Measurements from ENCODE around the gene ARHGAP24. TPM values are rescaled to one million over a fixed set of nuclear protein-coding genes. Genes with fewer than 3 reads are reported as not detected.

ARHGAP24 gene
- total RNA-seq, 1 donor from 2014 or later, result 17.8 TPM

- Mint-ChIP-seq H3K4me3 (ENCODE audit: low read depth) (no peak overlapping the region), H3K4me1 (ENCODE audit: low read depth) (peaks cover 5% of the 10 kb centered on the region), H3K36me3 (ENCODE audit: insufficient read depth) (no peaks in the 10 kb centered on the region), H3K27ac (no peak overlapping the region), H3K27me3 (no peaks in the 10 kb centered on the region), H3K9me3 (ENCODE audit: low read depth) (no peaks in the 10 kb centered on the region)
- DNase-seq (ENCODE audit: low spot score, unreplicated experiment), result no peak
- no peak for TF ChIP-seq CTCF (IDR thresholded peaks at IDR 0.05; ENCODE audit: unreplicated experiment)
Observed at GRCh38 chr4:85725721-85726170, 250.8 kb downstream of the ARHGAP24 start.

GRCh38 chr4:85726555-85726954 is 251.6 kb downstream of the ARHGAP24 start:
- no peak for DNase-seq (ENCODE audit: low spot score, unreplicated experiment)
- Mint-ChIP-seq H3K4me1 (ENCODE audit: low read depth) (peaks cover 8% of the 10 kb centered on the region), H3K36me3 (ENCODE audit: insufficient read depth) (no peaks in the 10 kb centered on the region), H3K9me3 (ENCODE audit: low read depth) (no peaks in the 10 kb centered on the region), H3K4me3 (ENCODE audit: low read depth) (no peak overlapping the region), H3K27me3 (no peaks in the 10 kb centered on the region), H3K27ac (no peak overlapping the region)
- no peak for TF ChIP-seq CTCF (IDR thresholded peaks at IDR 0.05; ENCODE audit: unreplicated experiment)

GRCh38 chr4:85728464-85728863 is 253.5 kb downstream of the ARHGAP24 start:
- H3K4me1 Mint-ChIP-seq (ENCODE audit: low read depth), result peaks cover 10% of the 10 kb centered on the region
- no peak overlapping the region for H3K4me3 Mint-ChIP-seq (ENCODE audit: low read depth)
- no peak for DNase-seq (ENCODE audit: low spot score, unreplicated experiment)
- no peaks in the 10 kb centered on the region for H3K36me3 Mint-ChIP-seq (ENCODE audit: insufficient read depth)
- no peaks in the 10 kb centered on the region for H3K27me3 Mint-ChIP-seq
- no peak for TF ChIP-seq CTCF (IDR thresholded peaks at IDR 0.05; ENCODE audit: unreplicated experiment)
- no peak overlapping the region for H3K27ac Mint-ChIP-seq
- H3K9me3 Mint-ChIP-seq (ENCODE audit: low read depth), result no peaks in the 10 kb centered on the region

- peaks cover 10% of the 10 kb centered on the region for H3K4me1 Mint-ChIP-seq (ENCODE audit: low read depth)
- no peak overlapping the region for H3K27ac Mint-ChIP-seq
- no peak for DNase-seq (ENCODE audit: low spot score, unreplicated experiment)
- no peaks in the 10 kb centered on the region for H3K9me3 Mint-ChIP-seq (ENCODE audit: low read depth)
- H3K27me3 Mint-ChIP-seq, result no peaks in the 10 kb centered on the region
- no peak for TF ChIP-seq CTCF (IDR thresholded peaks at IDR 0.05; ENCODE audit: unreplicated experiment)
- H3K4me3 Mint-ChIP-seq (ENCODE audit: low read depth), result no peak overlapping the region
- no peaks in the 10 kb centered on the region for H3K36me3 Mint-ChIP-seq (ENCODE audit: insufficient read depth)
Observed at GRCh38 chr4:85732124-85732523, 257.2 kb downstream of the ARHGAP24 start.

GRCh38 chr4:85733798-85734197 is 258.8 kb downstream of the ARHGAP24 start:
- Mint-ChIP-seq H3K36me3 (ENCODE audit: insufficient read depth) (no peaks in the 10 kb centered on the region), H3K4me1 (ENCODE audit: low read depth) (peaks cover 4% of the 10 kb centered on the region), H3K4me3 (ENCODE audit: low read depth) (no peak overlapping the region), H3K27me3 (no peaks in the 10 kb centered on the region), H3K9me3 (ENCODE audit: low read depth) (no peaks in the 10 kb centered on the region), H3K27ac (no peak overlapping the region)
- no peak for TF ChIP-seq CTCF (IDR thresholded peaks at IDR 0.05; ENCODE audit: unreplicated experiment)
- DNase-seq (ENCODE audit: low spot score, unreplicated experiment), result no peak

Data from progenitor cell of endocrine pancreas (in vitro differentiated cells).